Transverse colon (tissue), 4 donors: ENCODE data around the gene CCDC85C. TPM values are rescaled to one million over a fixed set of nuclear protein-coding genes. Genes with fewer than 3 reads are reported as not detected.

Source experiments
- DNase-seq: peaks from one replicate; pipeline ENCODE4 v3.0.0-alpha.2; 2019
- H3K27ac ChIP-seq, 4 donors: fragments of 200-600 bp; sonication (generic); 2 replicates each; pipeline ENCODE4 v1.5.1; 2016 to 2018; ENCODE audit warnings: inconsistent platforms in 4 of 4
- H3K27me3 ChIP-seq: fragments of 200-600 bp; sonication (generic); 2 replicates; pipeline ENCODE4 v1.5.1; 2017; ENCODE audit warnings: inconsistent platforms
- H3K36me3 ChIP-seq, 4 donors: fragments of 200-600 bp; sonication (generic); 2 replicates each; pipeline ENCODE4 v1.5.1; 2017 to 2019; ENCODE audit warnings: inconsistent platforms in 4 of 4
- H3K4me1 ChIP-seq, 4 donors: fragments of 200-600 bp; sonication (generic); 2 replicates each; pipeline ENCODE4 v1.5.1; 2017 to 2020; ENCODE audit warnings: inconsistent platforms in 4 of 4
- H3K4me3 ChIP-seq, 4 donors: fragments of 200-600 bp; sonication (generic); 1 replicate in 1 of 4; 2 replicates in 3 of 4; pipeline versions ENCODE4 v1.5.1 to v1.6.1; 2017 to 2019; ENCODE audit warnings: inconsistent platforms in 4 of 4
- H3K9me3 ChIP-seq, 2 donors: fragments of 200-600 bp; sonication (generic); 2 replicates each; pipeline ENCODE4 v1.5.1; 2017 to 2019; ENCODE audit warnings: inconsistent platforms in 2 of 2
- CTCF ChIP-seq, 5 experiments: fragments of 200-600 bp in 3 of 5; fragments of 450-650 bp in 2 of 5; sonication (generic) in 3 of 5; IDR thresholded peaks; 1 replicate in 2 of 5; 2 replicates in 3 of 5; pipeline ENCODE4 v1.5.1; 2016 to 2017; ENCODE audit warnings: antibody characterized with exemption in 5 of 5, inconsistent platforms in 3 of 5, mild to moderate bottlenecking in 2 of 5, moderate library complexity in 1 of 5
- EP300 ChIP-seq: sonication (generic); formaldehyde crosslinking; IDR thresholded peaks from one replicate; pipeline ENCODE4 v1.6.1; 2017; ENCODE audit warnings: antibody characterized with exemption, low read depth
- POLR2A ChIP-seq: fragments of 450-650 bp; IDR thresholded peaks from one replicate; pipeline ENCODE4 v1.6.1; 2016; ENCODE audit warnings: antibody characterized with exemption, mild to moderate bottlenecking, moderate library complexity
- POLR2AphosphoS5 ChIP-seq, 3 donors: sonication (generic); formaldehyde crosslinking; IDR thresholded peaks; one replicate each; pipeline ENCODE4 v1.6.1; 2016; ENCODE audit warnings: antibody characterized with exemption in 3 of 3
- WGBS, 2 donors: methylation state at CpG; one replicate each; pipeline ENCODE4 v1.1.5; 2018; ENCODE audit warnings: low coverage in 1 of 2; 5-methylcytosine and 5-hydroxymethylcytosine counted together
- in situ Hi-C, 4 donors: fragments of 200-750 bp; cut with MboI; loops; one replicate each; pipeline versions ENCODE4 v1.15.0 to v1.15.1; 2017; ENCODE audit warnings: low sequenced_read_pairs in 3 of 4, low pct_ligation_motif_present in 1 of 4, low pct_unique_long_range_greater_than_20kb in 1 of 4
- intact Hi-C: fragments of 100-400 bp; cut with DNase I; formaldehyde crosslinking; loops from one replicate; pipeline ENCODE4 v1.15.1; 2023; ENCODE audit warnings: low total_unique reads
- total RNA-seq, 4 donors: library from RNA; depleted of rRNA; stranded (reverse); fragments of >200 nt; gene quantifications; one replicate each; pipeline ENCODE4 v1.1.0, GENCODE V29; 2016

CCDC85C gene
- total RNA-seq, 4 donors from 2014 or later: 19.3 to 55.4 (median 45.7) TPM

GRCh38 chr14:99497341-99497740 lies 106.7 kb downstream of the CCDC85C start:
- 91 to 92% methylated on average over 2 of the region's 2 CpGs for WGBS, 2 donors
- TF ChIP-seq POLR2A (no peak), POLR2AphosphoS5 (IDR thresholded peaks at IDR 0.05) (no peak), CTCF (IDR thresholded peaks at IDR 0.05) (no peak), EP300 (no peak)

GRCh38 chr14:99484106-99484505 lies 119.9 kb downstream of the CCDC85C start:
- H3K4me3 ChIP-seq: no peak overlapping the region
- WGBS, 2 donors: 63 to 64% methylated on average over 2 of the region's 2 CpGs
- TF ChIP-seq EP300 (no peak), POLR2A (no peak), CTCF (IDR thresholded peaks at IDR 0.05) (no peak), POLR2AphosphoS5 (IDR thresholded peaks at IDR 0.05) (no peak)
- in situ Hi-C loops (no loop called here), intact Hi-C loops (no loop called here)
- no peaks in the 10 kb centered on the region for H3K27me3 ChIP-seq
- H3K9me3 ChIP-seq: no peaks in the 10 kb centered on the region
- DNase-seq: no peak
- H3K4me1 ChIP-seq: peaks cover 18 to 35% (median 24%) of the 10 kb centered on the region in 4 donors
- no peak overlapping the region for H3K27ac ChIP-seq
- no peaks in the 10 kb centered on the region for H3K36me3 ChIP-seq

More at GRCh38 chr14:99497341-99497740, 106.7 kb downstream of the CCDC85C start:
- H3K27ac ChIP-seq: no peak overlapping the region
- H3K9me3 ChIP-seq: no peaks in the 10 kb centered on the region
- intact Hi-C loops (no loop called here), in situ Hi-C loops (no loop called here)
- H3K36me3 ChIP-seq: peaks cover 0 to 72% (median 35%) of the 10 kb centered on the region in 4 donors
- no peak for DNase-seq
- H3K4me3 ChIP-seq: no peak overlapping the region
- H3K27me3 ChIP-seq: no peaks in the 10 kb centered on the region
- no peaks in the 10 kb centered on the region for H3K4me1 ChIP-seq

DNA sequence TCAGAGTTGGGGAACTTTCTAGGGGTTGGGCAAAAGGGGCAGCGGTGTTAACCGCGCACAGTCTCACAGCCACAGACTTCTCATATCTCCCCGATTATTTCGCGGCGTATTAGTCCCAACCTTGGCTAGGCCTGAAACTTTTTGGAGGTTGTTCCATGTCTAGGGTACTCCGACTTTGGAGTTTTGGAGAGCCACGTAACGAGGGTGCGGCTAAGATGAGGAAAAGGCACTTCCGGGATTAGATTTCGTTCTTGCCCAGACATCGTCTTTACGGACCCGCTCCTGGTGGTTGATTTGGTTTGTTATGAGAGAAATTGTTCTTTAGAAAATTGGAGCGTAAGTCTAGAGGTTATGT lies 122.3 kb downstream of the CCDC85C start:
- 0% methylated on average over 1 to 17 of the region's 17 CpGs for WGBS, 2 donors
- no peak for TF ChIP-seq POLR2AphosphoS5 (IDR thresholded peaks at IDR 0.05)
- TF ChIP-seq CTCF (IDR thresholded peaks at IDR 0.05): no peak
- no peak for TF ChIP-seq POLR2A
- no peak for TF ChIP-seq EP300

DNA sequence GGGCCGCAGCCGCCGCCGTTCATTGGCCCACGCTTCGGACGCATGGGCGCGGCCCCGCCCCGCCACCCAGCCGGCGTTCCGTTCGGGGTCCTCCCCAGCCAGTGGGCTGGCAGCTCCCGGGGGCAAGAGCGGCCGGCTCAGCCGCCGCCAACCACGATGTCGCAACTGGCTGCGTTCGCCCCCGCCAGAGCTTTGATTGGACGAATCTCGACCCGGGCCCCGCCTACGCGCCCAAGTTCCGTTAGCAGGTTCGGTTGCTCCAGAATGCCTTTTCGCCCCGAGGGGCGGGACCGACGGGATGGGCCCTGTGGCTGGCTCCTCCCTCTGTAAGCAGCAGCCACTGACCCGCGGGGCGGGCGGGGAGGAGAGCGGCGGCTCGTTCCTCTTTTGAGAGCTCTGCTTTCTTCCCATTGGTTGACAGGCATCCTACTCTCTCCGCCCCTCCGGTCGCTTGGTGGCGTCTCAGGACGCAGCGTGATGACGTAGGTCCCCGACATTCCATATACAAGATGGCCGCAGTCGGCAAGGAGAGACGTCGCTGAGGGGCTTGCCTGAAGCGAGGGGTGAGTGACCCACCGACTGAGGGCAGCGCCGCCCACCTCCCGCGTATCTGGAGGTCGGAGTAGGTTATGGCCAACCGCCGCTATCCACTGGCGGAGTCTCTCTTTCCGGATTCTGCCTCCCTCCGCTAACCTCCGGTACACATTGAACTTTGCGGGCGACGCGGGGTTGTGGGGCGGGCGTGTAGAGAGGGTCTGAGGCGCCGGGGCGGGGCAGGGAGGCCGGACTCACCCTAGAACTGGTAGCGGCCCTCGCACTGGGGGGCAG lies 122.9 kb downstream of the CCDC85C start, which contains the start of gene CCNK:
Gene CCNK (plus strand): TSS at position 493 of the 828 bp plus-strand sequence. CDS start 11,269 bp downstream, outside the sequence.
- 0 to 1% methylated on average over 5 to 48 of the region's 82 CpGs for WGBS, 2 donors
- Histone ChIP-seq H3K36me3 (no peaks in the 10 kb centered on the region), H3K27me3 (no peaks in the 10 kb centered on the region), H3K4me1 (peaks cover 25 to 48% (median 29%) of the 10 kb centered on the region in 4 donors), H3K9me3 (no peaks in the 10 kb centered on the region), H3K27ac (peak within 1 kb of the TSS; percentile 93 to 99 (median 98)), H3K4me3 (peak within 1 kb of the TSS; percentile 89 to 98 (median 98))
- in situ Hi-C loops (no loop called here), intact Hi-C loops (no loop called here)
- TF ChIP-seq POLR2A: peak; percentile 98
- TF ChIP-seq CTCF (IDR thresholded peaks at IDR 0.05): no peak
- no peak for TF ChIP-seq EP300
- peak; percentile 99 for TF ChIP-seq POLR2AphosphoS5 (IDR thresholded peaks at IDR 0.05)
- DNase-seq: peak; percentile 100

More for the DNA sequence above, 122.3 kb downstream of the CCDC85C start:
- H3K36me3 ChIP-seq: no peaks in the 10 kb centered on the region
- H3K4me3 ChIP-seq: peak overlapping the region; percentile 87 to 98 (median 93)
- no peak for DNase-seq
- in situ Hi-C loops: no loop called here
- no peaks in the 10 kb centered on the region for H3K9me3 ChIP-seq
- intact Hi-C loops: no loop called here
- peak overlapping the region; percentile 93 to 99 (median 97) for H3K27ac ChIP-seq
- peaks cover 25 to 48% (median 29%) of the 10 kb centered on the region in 4 donors for H3K4me1 ChIP-seq
- H3K27me3 ChIP-seq: no peaks in the 10 kb centered on the region
